Measurements from ENCODE around the gene GABBR2. TPM values are rescaled to one million over a fixed set of nuclear protein-coding genes. Genes with fewer than 3 reads are reported as not detected.

GABBR2 gene
- total and polyA plus RNA-seq, 9 of the 15 experiments (the other 6 are each of a cell fraction or from before 2014, with no cell fraction given) = 0.15 to 1.9 (median 0.32) TPM

DNA sequence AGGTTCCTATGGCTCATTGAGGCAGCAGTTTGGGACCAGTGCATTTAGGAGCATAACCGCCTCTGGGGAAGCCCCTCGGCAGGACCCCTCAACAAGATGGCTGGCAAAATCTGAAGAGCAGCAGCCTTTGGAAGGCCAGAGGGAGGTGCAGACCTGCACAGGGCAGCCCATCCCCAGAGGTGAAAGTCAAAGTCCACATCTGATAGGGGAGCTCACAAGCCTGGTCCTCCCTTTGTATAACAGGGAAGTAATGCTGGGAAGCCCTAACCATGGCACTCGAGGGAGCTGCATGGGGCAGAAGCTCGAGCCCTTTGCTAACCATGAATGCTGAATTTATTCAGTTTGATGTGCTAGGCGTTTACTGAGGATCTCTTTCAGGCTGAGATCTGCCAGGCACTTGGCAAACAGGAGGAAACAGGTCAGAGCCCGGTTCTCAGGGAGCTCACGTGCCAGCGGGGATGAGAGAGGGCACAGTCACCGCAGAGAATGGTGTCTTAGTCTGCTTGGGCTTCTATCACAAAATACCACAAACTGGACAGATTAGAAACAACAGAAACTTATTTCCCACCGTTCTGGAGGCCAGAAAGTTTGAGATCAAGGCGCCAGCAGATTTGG, 114.1 kb downstream of the GABBR2 start:
- in situ Hi-C loops (cut with MboI) (no loop called here), intact Hi-C loops (cut with micrococcal nuclease) (no loop called here)
- H3K4me3 ChIP-seq = no peak overlapping the region
- no peak overlapping the region for H3K27ac ChIP-seq (ENCODE audit: extremely low read depth, low read depth, low read length)
- peaks cover 8 to 24% of the 10 kb centered on the region in 2 experiments; a peak in 4 of 5 replicates for H3K27me3 ChIP-seq (ENCODE audit: control insufficient read depth in 2 of 2, insufficient read depth in 2 of 2, low read length in 2 of 2)
- POLR2A ChIA-PET = interaction anchor here (0.6 kb wide), 1 partner anchor 24 kb away, joined by 4 read pairs; no protein-coding TSS in a partner anchor
- no peak overlapping the region for H3K4me2 ChIP-seq (ENCODE audit: insufficient read depth, low read length)
- ATAC-seq (no peak), DNase-seq (ENCODE audit: extremely low read depth in 1 of 4, low spot score in 3 of 4) (no peak), FAIRE-seq (no peak)
- no peaks in the 10 kb centered on the region for H3K9me1 ChIP-seq (ENCODE audit: control insufficient read depth, insufficient read depth, low read length)
- H2AFZ ChIP-seq (ENCODE audit: low read depth, low read length) = no peak overlapping the region
- no peaks in the 10 kb centered on the region for H3K36me3 ChIP-seq (ENCODE audit: control insufficient read depth, insufficient read depth, low read length)
- H3K9me3 ChIP-seq (replicated peaks; ENCODE audit: control insufficient read depth, insufficient read depth, low read depth, low read length) = no peaks in the 10 kb centered on the region
- no peaks in the 10 kb centered on the region for H4K20me1 ChIP-seq (replicated peaks; ENCODE audit: control insufficient read depth, insufficient read depth, low read length)
- no peaks in the 10 kb centered on the region for H3K79me2 ChIP-seq (ENCODE audit: control insufficient read depth, insufficient read depth, low read length)
- 29% methylated on average over 10 of the region's 11 CpGs for WGBS (ENCODE audit: insufficient coverage, low coverage, missing lambda C conversion rate)
- CTCF ChIA-PET (ENCODE audit: low intra/inter-chr PET ratio) = no interaction called here
- TF ChIP-seq SAFB (IDR thresholded peaks at IDR 0.05; ENCODE audit: borderline replicate concordance, low read depth, low read length) (no peak), MYBL2 (IDR thresholded peaks at IDR 0.05; ENCODE audit: low read depth) (no peak), MYBL2 (CRISPR knock-in tag; IDR thresholded peaks at IDR 0.05; ENCODE audit: borderline replicate concordance) (no peak), MECOM (CRISPR knock-in tag; IDR thresholded peaks at IDR 0.05) (no peak), THRAP3 (IDR thresholded peaks at IDR 0.05; ENCODE audit: borderline replicate concordance) (no peak), GTF2F1 (IDR thresholded peaks at IDR 0.05; ENCODE audit: low read depth, low read length) (no peak), CXXC5 (CRISPR knock-in tag; IDR thresholded peaks at IDR 0.05) (no peak), ZNF217 (CRISPR knock-in tag; IDR thresholded peaks at IDR 0.05) (no peak), ZNF24 (IDR thresholded peaks at IDR 0.05) (no peak), MBD2 (IDR thresholded peaks at IDR 0.05; ENCODE audit: borderline replicate concordance, low read depth) (no peak), BDP1 (IDR thresholded peaks at IDR 0.05; ENCODE audit: insufficient read depth, insufficient read length) (no peak), CHCHD3 (CRISPR knock-in tag; IDR thresholded peaks at IDR 0.05) (no peak), ZNF583 (CRISPR knock-in tag; IDR thresholded peaks at IDR 0.05) (no peak), FOXK2 (conservative IDR thresholded peaks at IDR 0.05 in 1 of 2, IDR thresholded peaks at IDR 0.05 in 1 of 2; ENCODE audit: low read depth in 2 of 2) (no peak)
- TF ChIP-seq, protein P1, sequence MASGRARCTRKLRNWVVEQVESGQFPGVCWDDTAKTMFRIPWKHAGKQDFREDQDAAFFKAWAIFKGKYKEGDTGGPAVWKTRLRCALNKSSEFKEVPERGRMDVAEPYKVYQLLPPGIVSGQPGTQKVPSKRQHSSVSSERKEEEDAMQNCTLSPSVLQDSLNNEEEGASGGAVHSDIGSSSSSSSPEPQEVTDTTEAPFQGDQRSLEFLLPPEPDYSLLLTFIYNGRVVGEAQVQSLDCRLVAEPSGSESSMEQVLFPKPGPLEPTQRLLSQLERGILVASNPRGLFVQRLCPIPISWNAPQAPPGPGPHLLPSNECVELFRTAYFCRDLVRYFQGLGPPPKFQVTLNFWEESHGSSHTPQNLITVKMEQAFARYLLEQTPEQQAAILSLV (tag; IDR thresholded peaks at IDR 0.05) = no peak
- TF ChIP-seq, protein P2, sequence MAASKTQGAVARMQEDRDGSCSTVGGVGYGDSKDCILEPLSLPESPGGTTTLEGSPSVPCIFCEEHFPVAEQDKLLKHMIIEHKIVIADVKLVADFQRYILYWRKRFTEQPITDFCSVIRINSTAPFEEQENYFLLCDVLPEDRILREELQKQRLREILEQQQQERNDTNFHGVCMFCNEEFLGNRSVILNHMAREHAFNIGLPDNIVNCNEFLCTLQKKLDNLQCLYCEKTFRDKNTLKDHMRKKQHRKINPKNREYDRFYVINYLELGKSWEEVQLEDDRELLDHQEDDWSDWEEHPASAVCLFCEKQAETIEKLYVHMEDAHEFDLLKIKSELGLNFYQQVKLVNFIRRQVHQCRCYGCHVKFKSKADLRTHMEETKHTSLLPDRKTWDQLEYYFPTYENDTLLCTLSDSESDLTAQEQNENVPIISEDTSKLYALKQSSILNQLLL (CRISPR knock-in tag; IDR thresholded peaks at IDR 0.05; ENCODE audit: borderline replicate concordance) = no peak
- BruUV-seq (replicated peaks) = no TSS peak
- H3K9ac ChIP-seq (ENCODE audit: insufficient read depth in 1 of 2, low read depth in 2 of 2, low read length in 2 of 2) = no peak overlapping the region
- no peaks in the 10 kb centered on the region for H3K4me1 ChIP-seq (replicated peaks in 1 of 2; ENCODE audit: control insufficient read depth in 2 of 2, insufficient read depth in 2 of 2, low read length in 2 of 2)

Measured in K562 (cell line).